OCI-LY7 (cell line): ENCODE results near the gene TDRD15. TPM values are rescaled to one million over a fixed set of nuclear protein-coding genes. Genes with fewer than 3 reads are reported as not detected.

ENCODE experiments used
- BruUV-seq: library from RNA; stranded (reverse); fragments of 400-500 nt; replicated peaks from 2 replicates; lab custom pipeline; 2021; lab: Mats Ljungman, UMichigan
- CTCF ChIA-PET: fragments of 300-600 bp; sonication (Branson Sonifier 250); formaldehyde crosslinking; loops from one replicate; lab custom pipeline; 2022; ENCODE audit warnings: antibody characterized with exemption; ENCODE audit not compliant: unreplicated experiment; lab: Charles Lee
- POLR2A ChIA-PET: fragments of 300-600 bp; sonication (Branson Sonifier 250); formaldehyde crosslinking; loops from one replicate; lab custom pipeline; 2022; ENCODE audit warnings: antibody characterized with exemption; lab: Charles Lee
- DNase-seq: peaks from one replicate; pipeline ENCODE4 v3.0.0-alpha.2; 2015; ENCODE audit warnings: low spot score
- H2AFZ ChIP-seq: fragments of 200-600 bp; sonication (generic), shearing (Covaris generic); 2 replicates; pipeline ENCODE4 v1.6.1; 2014; ENCODE audit warnings: mild to moderate bottlenecking, antibody characterized with exemption, low read length, moderate library complexity
- H3K27ac ChIP-seq: fragments of 200-600 bp; sonication (generic); 2 replicates; pipeline ENCODE4 v1.5.1; 2014; ENCODE audit warnings: mixed run types, low read depth, mild to moderate bottlenecking, moderate library complexity, low read length, inconsistent platforms; ENCODE audit not compliant: poor library complexity, severe bottlenecking
- H3K36me3 ChIP-seq: fragments of 200-600 bp; sonication (generic); 2 replicates; pipeline ENCODE4 v1.6.1; 2014; ENCODE audit warnings: mild to moderate bottlenecking, antibody characterized with exemption, low read length, moderate library complexity, mixed read lengths; ENCODE audit not compliant: insufficient read depth
- H3K4me1 ChIP-seq: fragments of 200-600 bp; sonication (generic); 2 replicates; pipeline ENCODE4 v1.5.1; 2014; ENCODE audit warnings: mild to moderate bottlenecking, low read length; ENCODE audit not compliant: insufficient read depth, poor library complexity, severe bottlenecking
- H3K4me2 ChIP-seq: fragments of 200-600 bp; sonication (generic); 2 replicates; pipeline ENCODE4 v1.6.1; 2014; ENCODE audit warnings: mild to moderate bottlenecking, low read length
- H3K4me3 ChIP-seq: fragments of 200-600 bp; sonication (generic); 2 replicates; pipeline ENCODE4 v1.5.1; 2014; ENCODE audit warnings: mild to moderate bottlenecking, low read depth, low read length; ENCODE audit not compliant: poor library complexity, severe bottlenecking
- H3K79me2 ChIP-seq: fragments of 200-600 bp; sonication (generic); 2 replicates; pipeline ENCODE4 v1.6.1; 2016; ENCODE audit warnings: low read depth, mild to moderate bottlenecking, low read length, moderate library complexity, mixed read lengths; ENCODE audit not compliant: insufficient read depth
- H3K9me2 ChIP-seq: fragments of 200-600 bp; sonication (generic); 2 replicates; pipeline ENCODE4 v1.6.1; 2016; ENCODE audit warnings: mild to moderate bottlenecking, low read length, mixed read lengths; ENCODE audit not compliant: insufficient read depth
- H3K9me3 ChIP-seq: fragments of 200-600 bp; sonication (generic); 2 replicates; pipeline ENCODE4 v1.6.1; 2014; ENCODE audit warnings: mild to moderate bottlenecking, mixed run types, low read length, mixed read lengths
- H4K20me1 ChIP-seq: fragments of 200-600 bp; sonication (generic); 2 replicates; pipeline ENCODE4 v1.6.1; 2014; ENCODE audit warnings: mild to moderate bottlenecking, antibody characterized with exemption, low read length, moderate library complexity, mixed read lengths; ENCODE audit not compliant: insufficient read depth
- CTCF ChIP-seq: fragments of 200-600 bp; sonication (generic); conservative IDR thresholded peaks from 2 replicates; pipeline ENCODE4 v1.5.1; 2014; ENCODE audit warnings: mild to moderate bottlenecking, antibody characterized with exemption, low read length, moderate library complexity, mixed read lengths
- EZH2phosphoT487 ChIP-seq: fragments of 200-600 bp; sonication (generic); IDR thresholded peaks from 2 replicates; pipeline ENCODE4 v1.6.1; 2018; ENCODE audit warnings: low read depth, borderline replicate concordance, mild to moderate bottlenecking, mixed run types, antibody characterized with exemption, low read length, moderate library complexity, mixed read lengths
- intact Hi-C: fragments of 100-400 bp; cut with micrococcal nuclease; formaldehyde crosslinking; loops from one replicate; pipeline ENCODE4 v1.10.0; 2022; ENCODE audit not compliant: unreplicated experiment
- total RNA-seq, 2 experiments: library from RNA; depleted of rRNA in 1 of 2; stranded (reverse); fragments of >200 nt in 1 of 2; shearing (Covaris generic) in 1 of 2; gene quantifications; 2 replicates each; pipeline ENCODE4 v1.2.3, GENCODE V29; 2014 to 2022

Gene TDRD15
- total RNA-seq, 2 experiments from 2014 or later: not detected

- TF ChIP-seq CTCF (no peak), EZH2phosphoT487 (no peak)
- Histone ChIP-seq H3K9me3 (no peaks in the 10 kb centered on the region), H4K20me1 (no peaks in the 10 kb centered on the region), H2AFZ (no peak overlapping the region), H3K36me3 (no peaks in the 10 kb centered on the region), H3K79me2 (no peaks in the 10 kb centered on the region), H3K9me2 (no peaks in the 10 kb centered on the region), H3K4me3 (no peak overlapping the region), H3K4me1 (no peaks in the 10 kb centered on the region), H3K4me2 (no peak overlapping the region), H3K27ac (no peak overlapping the region)
- DNase-seq: no peak
- POLR2A ChIA-PET: no interaction called here
- intact Hi-C loops: no loop called here
- no TSS peak for BruUV-seq
- CTCF ChIA-PET: no interaction called here
Measured at GRCh38 chr2:21155365-21156136, 31.8 kb downstream of the TDRD15 start.

- ChIA-PET CTCF (no interaction called here), POLR2A (no interaction called here)
- Histone ChIP-seq H2AFZ (no peak overlapping the region), H3K4me2 (no peak overlapping the region), H3K4me1 (no peaks in the 10 kb centered on the region), H3K4me3 (no peak overlapping the region), H3K36me3 (no peaks in the 10 kb centered on the region), H4K20me1 (no peaks in the 10 kb centered on the region), H3K9me2 (no peaks in the 10 kb centered on the region), H3K27ac (no peak overlapping the region), H3K79me2 (no peaks in the 10 kb centered on the region), H3K9me3 (no peaks in the 10 kb centered on the region)
- DNase-seq: no peak
- TF ChIP-seq CTCF: no peak
- TF ChIP-seq EZH2phosphoT487: no peak
- intact Hi-C loops: no loop called here
- no TSS peak for BruUV-seq
Measured at GRCh38 chr2:21161122-21161521, 37.4 kb downstream of the TDRD15 start.
